ENCODE results near the gene SSTR4.

DNA sequence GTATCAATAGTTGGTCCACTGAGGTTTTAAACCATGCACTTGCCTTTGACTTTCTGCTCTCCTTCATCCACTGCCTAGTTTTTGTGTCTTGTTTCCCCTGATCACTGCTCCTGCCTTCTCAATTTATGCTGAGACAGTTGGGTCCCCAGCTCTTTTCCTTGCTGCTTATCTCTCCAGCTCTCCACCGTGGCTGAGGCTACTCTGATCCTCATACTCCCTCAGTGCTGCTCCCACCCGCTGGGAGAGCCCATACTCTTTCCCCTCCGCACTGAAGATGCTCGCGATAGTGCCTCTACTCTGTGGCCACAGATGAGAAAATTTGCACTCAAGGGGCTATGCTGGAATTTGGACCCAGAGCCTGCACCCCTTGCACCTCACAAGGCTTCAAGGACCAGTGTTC is 17.8 kb downstream of the SSTR4 start:
- TF ChIP-seq POLR2A (IDR thresholded peaks at IDR 0.05) = no peak
- TF ChIP-seq, protein P1, sequence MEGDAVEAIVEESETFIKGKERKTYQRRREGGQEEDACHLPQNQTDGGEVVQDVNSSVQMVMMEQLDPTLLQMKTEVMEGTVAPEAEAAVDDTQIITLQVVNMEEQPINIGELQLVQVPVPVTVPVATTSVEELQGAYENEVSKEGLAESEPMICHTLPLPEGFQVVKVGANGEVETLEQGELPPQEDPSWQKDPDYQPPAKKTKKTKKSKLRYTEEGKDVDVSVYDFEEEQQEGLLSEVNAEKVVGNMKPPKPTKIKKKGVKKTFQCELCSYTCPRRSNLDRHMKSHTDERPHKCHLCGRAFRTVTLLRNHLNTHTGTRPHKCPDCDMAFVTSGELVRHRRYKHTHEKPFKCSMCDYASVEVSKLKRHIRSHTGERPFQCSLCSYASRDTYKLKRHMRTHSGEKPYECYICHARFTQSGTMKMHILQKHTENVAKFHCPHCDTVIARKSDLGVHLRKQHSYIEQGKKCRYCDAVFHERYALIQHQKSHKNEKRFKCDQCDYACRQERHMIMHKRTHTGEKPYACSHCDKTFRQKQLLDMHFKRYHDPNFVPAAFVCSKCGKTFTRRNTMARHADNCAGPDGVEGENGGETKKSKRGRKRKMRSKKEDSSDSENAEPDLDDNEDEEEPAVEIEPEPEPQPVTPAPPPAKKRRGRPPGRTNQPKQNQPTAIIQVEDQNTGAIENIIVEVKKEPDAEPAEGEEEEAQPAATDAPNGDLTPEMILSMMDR (IDR thresholded peaks at IDR 0.05) = no peak

Measured in upper lobe of left lung (tissue), 4 donors.